DOHH2 (cell line): ENCODE measurements around the gene KRTAP5-6.

Experiments used
- H3F3A ChIP-seq: fragments of 200-600 bp; sonication (generic), shearing (Covaris generic); 2 replicates; pipeline ENCODE4 v1.6.0; 2016; ENCODE audit warnings: antibody characterized with exemption, mild to moderate bottlenecking; ENCODE audit not compliant: control insufficient read depth, insufficient read depth
- H3K27ac ChIP-seq: fragments of 200-600 bp; sonication (generic); 2 replicates; pipeline ENCODE4 v1.5.1; 2014; ENCODE audit warnings: low read depth, mild to moderate bottlenecking, low read length, moderate library complexity
- H3K27me3 ChIP-seq: fragments of 200-600 bp; sonication (generic); 2 replicates; pipeline ENCODE4 v1.6.1; 2014; ENCODE audit warnings: mild to moderate bottlenecking, low read length, mixed read lengths; ENCODE audit not compliant: control insufficient read depth
- H3K36me3 ChIP-seq: fragments of 200-600 bp; sonication (generic); 2 replicates; pipeline ENCODE4 v1.6.1; 2014; ENCODE audit warnings: mild to moderate bottlenecking, low read length, moderate library complexity, mixed read lengths; ENCODE audit not compliant: control insufficient read depth
- H3K4me1 ChIP-seq: fragments of 200-600 bp; sonication (generic); 2 replicates; pipeline ENCODE4 v1.6.1; 2014; ENCODE audit warnings: mild to moderate bottlenecking, low read length, mixed read lengths; ENCODE audit not compliant: control insufficient read depth
- H3K4me2 ChIP-seq: fragments of 200-600 bp; sonication (generic); 2 replicates; pipeline ENCODE4 v1.6.0; 2014; ENCODE audit warnings: mild to moderate bottlenecking, low read length, moderate library complexity
- H3K4me3 ChIP-seq: fragments of 200-600 bp; sonication (generic); 2 replicates; pipeline ENCODE4 v1.5.1; 2014; ENCODE audit warnings: mild to moderate bottlenecking, low read length, mixed read lengths
- H3K79me2 ChIP-seq: fragments of 200-600 bp; sonication (generic); 2 replicates; pipeline ENCODE4 v1.6.1; 2014; ENCODE audit warnings: mild to moderate bottlenecking, low read length, mixed read lengths; ENCODE audit not compliant: control insufficient read depth
- H3K9me2 ChIP-seq: fragments of 200-600 bp; sonication (generic); replicated peaks from 2 replicates; pipeline ENCODE4 v1.6.1; 2014; ENCODE audit warnings: mild to moderate bottlenecking, low read length, mixed read lengths; ENCODE audit not compliant: control insufficient read depth
- H3K9me3 ChIP-seq: fragments of 200-600 bp; sonication (generic); 2 replicates; pipeline ENCODE4 v1.6.1; 2014; ENCODE audit warnings: antibody characterized with exemption, low read length, mixed read lengths; ENCODE audit not compliant: control insufficient read depth, insufficient read depth
- H4K20me1 ChIP-seq: fragments of 200-600 bp; sonication (generic); 2 replicates; pipeline ENCODE4 v1.6.0; 2014; ENCODE audit warnings: low read depth, mild to moderate bottlenecking, antibody characterized with exemption, low read length, moderate library complexity; ENCODE audit not compliant: control insufficient read depth, insufficient read depth
- CTCF ChIP-seq: fragments of 200-600 bp; sonication (generic); IDR thresholded peaks from one replicate; pipeline ENCODE4 v1.5.1; 2014; ENCODE audit warnings: antibody characterized with exemption, mild to moderate bottlenecking, low read depth, low read length; ENCODE audit not compliant: poor library complexity, severe bottlenecking
- EZH2phosphoT487 ChIP-seq: fragments of 200-600 bp; sonication (generic); IDR thresholded peaks from 2 replicates; pipeline ENCODE4 v1.6.1; 2017; ENCODE audit warnings: borderline replicate concordance, mild to moderate bottlenecking, antibody characterized with exemption, low read length, moderate library complexity, mixed read lengths

Gene KRTAP5-6

GRCh38 chr11:1653541-1654387, 43.2 kb upstream of the KRTAP5-6 start:
- no peaks in the 10 kb centered on the region for H3K9me2 ChIP-seq
- H3F3A ChIP-seq = no peaks in the 10 kb centered on the region
- H3K4me3 ChIP-seq = no peak overlapping the region
- no peaks in the 10 kb centered on the region for H3K79me2 ChIP-seq
- H3K36me3 ChIP-seq = no peaks in the 10 kb centered on the region
- no peaks in the 10 kb centered on the region for H3K4me1 ChIP-seq
- no peak overlapping the region for H3K27ac ChIP-seq
- no peak for TF ChIP-seq EZH2phosphoT487
- TF ChIP-seq CTCF = no peak
- H3K9me3 ChIP-seq = no peaks in the 10 kb centered on the region
- H3K27me3 ChIP-seq = peaks cover 4% of the 10 kb centered on the region; the same call in 1 of the 2 replicates
- no peaks in the 10 kb centered on the region for H4K20me1 ChIP-seq
- H3K4me2 ChIP-seq = no peak overlapping the region

- Histone ChIP-seq H3F3A (no peaks in the 10 kb centered on the region), H3K36me3 (no peaks in the 10 kb centered on the region), H3K9me2 (no peaks in the 10 kb centered on the region), H3K79me2 (no peaks in the 10 kb centered on the region), H3K4me1 (no peaks in the 10 kb centered on the region), H3K4me2 (no peak overlapping the region), H3K4me3 (no peak overlapping the region), H4K20me1 (no peaks in the 10 kb centered on the region), H3K27me3 (peaks cover 4% of the 10 kb centered on the region; the same call in 1 of the 2 replicates), H3K9me3 (no peaks in the 10 kb centered on the region), H3K27ac (no peak overlapping the region)
- TF ChIP-seq CTCF (no peak), EZH2phosphoT487 (no peak)
These were observed 42.4 kb upstream of the KRTAP5-6 start for GRCh38 chr11:1654388-1655167.

GRCh38 chr11:1655168-1656060, 41.6 kb upstream of the KRTAP5-6 start:
- Histone ChIP-seq H3K9me3 (no peaks in the 10 kb centered on the region), H3K79me2 (no peaks in the 10 kb centered on the region), H3K27me3 (peaks cover 11% of the 10 kb centered on the region; the same call in 1 of the 2 replicates), H3K36me3 (no peaks in the 10 kb centered on the region), H3K9me2 (no peaks in the 10 kb centered on the region), H3K4me1 (no peaks in the 10 kb centered on the region), H3K4me3 (no peak overlapping the region), H3K27ac (no peak overlapping the region), H4K20me1 (no peaks in the 10 kb centered on the region), H3F3A (no peaks in the 10 kb centered on the region), H3K4me2 (no peak overlapping the region)
- no peak for TF ChIP-seq EZH2phosphoT487
- TF ChIP-seq CTCF = no peak
